Measurements from ENCODE around the gene AHSA1.

- TF ChIP-seq EZH2phosphoT487 (IDR thresholded peaks at IDR 0.05; ENCODE audit: borderline replicate concordance) (no peak), CTCF (conservative IDR thresholded peaks at IDR 0.05; ENCODE audit: low read length) (no peak)
These were observed 31.1 kb downstream of the AHSA1 start for GRCh38 chr14:77489041-77489440.
